Esophagus squamous epithelium (tissue), 5 donors: ENCODE data around the gene STON2. TPM values are rescaled to one million over a fixed set of nuclear protein-coding genes. Genes with fewer than 3 reads are reported as not detected.

ENCODE experiments used
- DNase-seq: peaks from one replicate; lab custom pipeline; 2025; lab: John Stamatoyannopoulos, UW
- H3K27ac ChIP-seq, 4 donors: fragments of 200-600 bp; sonication (generic); one replicate each; pipeline ENCODE4 v1.5.1; 2016 to 2019; ENCODE audit warnings: mild to moderate bottlenecking in 1 of 4
- H3K27me3 ChIP-seq, 4 donors: fragments of 200-600 bp; sonication (generic); 1 replicate in 3 of 4; 2 replicates in 1 of 4; pipeline versions ENCODE4 v1.5.1 to v1.6.0; 2017 to 2021; ENCODE audit warnings: antibody characterized with exemption in 1 of 4
- H3K36me3 ChIP-seq, 3 donors: fragments of 200-600 bp; sonication (generic); one replicate each; pipeline ENCODE4 v1.5.1; 2016 to 2019
- H3K4me1 ChIP-seq, 3 donors: fragments of 200-600 bp; sonication (generic); one replicate each; pipeline ENCODE4 v1.5.1; 2017 to 2019
- H3K4me3 ChIP-seq, 4 donors: fragments of 200-600 bp; sonication (generic); 1 replicate in 3 of 4; 2 replicates in 1 of 4; pipeline ENCODE4 v1.5.1; 2016 to 2019; ENCODE audit warnings: mild to moderate bottlenecking in 2 of 4, moderate library complexity in 1 of 4
- H3K9me3 ChIP-seq, 3 donors: fragments of 200-600 bp; sonication (generic); one replicate each; pipeline ENCODE4 v1.5.1; 2016 to 2019
- POLR2A ChIP-seq, 4 donors: fragments of 450-650 bp; IDR thresholded peaks; one replicate each; pipeline ENCODE4 v1.6.1; 2017; ENCODE audit warnings: antibody characterized with exemption in 4 of 4, mild to moderate bottlenecking in 4 of 4, moderate library complexity in 3 of 4
- WGBS, 2 donors: methylation state at CpG; one replicate each; pipeline ENCODE4 v1.1.5; 2018; 5-methylcytosine and 5-hydroxymethylcytosine counted together
- intact Hi-C: fragments of 100-400 bp; cut with DNase I; formaldehyde crosslinking; loops from one replicate; pipeline ENCODE4 v1.15.0; 2022
- total RNA-seq, 4 donors: library from RNA; depleted of rRNA; stranded (reverse); fragments of >200 nt; gene quantifications; one replicate each; pipeline ENCODE4 v1.1.0, GENCODE V29; 2016
- TF ChIP-seq, protein P1 (sequence below), 6 experiments: fragments of 450-650 bp in 4 of 6; fragments of 200-600 bp in 2 of 6; sonication (generic) in 2 of 6; IDR thresholded peaks; one replicate each; pipeline ENCODE4 v1.5.1; 2016 to 2019; ENCODE audit warnings: antibody characterized with exemption in 6 of 6, mild to moderate bottlenecking in 4 of 6, moderate library complexity in 4 of 6
- donor health status: DM: yes; HTN: yes; CAD: no.

Gene STON2
- total RNA-seq, 4 donors from 2014 or later: 58.7 to 71.6 (median 67.1) TPM

DNA sequence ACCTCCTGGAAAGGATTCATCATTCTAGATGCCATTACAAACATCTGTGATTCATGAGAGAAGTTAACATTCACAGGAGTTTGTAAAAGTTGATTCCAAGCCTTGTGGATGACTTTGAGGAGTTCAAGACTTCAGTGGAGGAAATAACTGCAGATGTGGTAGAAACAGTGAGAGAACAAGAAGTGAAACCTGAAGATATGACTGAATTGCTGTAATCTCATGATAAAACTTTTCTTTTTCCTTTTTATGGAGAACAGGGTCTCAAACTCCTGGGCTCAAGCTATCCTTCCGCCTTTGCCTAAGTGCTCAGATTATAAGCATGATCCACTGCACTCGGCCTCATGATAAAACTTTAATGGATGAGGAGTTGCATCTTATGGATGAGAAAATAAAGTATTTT is 114.9 kb downstream of the STON2 start:
- 91 to 93% methylated on average over 2 of the region's 2 CpGs for WGBS, 2 donors
- Histone ChIP-seq H3K4me1 (peaks cover 0 to 9% (median 0%) of the 10 kb centered on the region in 3 donors), H3K27me3 (no peaks in the 10 kb centered on the region), H3K9me3 (no peaks in the 10 kb centered on the region), H3K4me3 (no peak overlapping the region), H3K36me3 (peaks cover 0 to 7% (median 0%) of the 10 kb centered on the region in 3 donors), H3K27ac (no peak overlapping the region)
- no peak for DNase-seq
- intact Hi-C loops: no loop called here
- TF ChIP-seq, protein P1, sequence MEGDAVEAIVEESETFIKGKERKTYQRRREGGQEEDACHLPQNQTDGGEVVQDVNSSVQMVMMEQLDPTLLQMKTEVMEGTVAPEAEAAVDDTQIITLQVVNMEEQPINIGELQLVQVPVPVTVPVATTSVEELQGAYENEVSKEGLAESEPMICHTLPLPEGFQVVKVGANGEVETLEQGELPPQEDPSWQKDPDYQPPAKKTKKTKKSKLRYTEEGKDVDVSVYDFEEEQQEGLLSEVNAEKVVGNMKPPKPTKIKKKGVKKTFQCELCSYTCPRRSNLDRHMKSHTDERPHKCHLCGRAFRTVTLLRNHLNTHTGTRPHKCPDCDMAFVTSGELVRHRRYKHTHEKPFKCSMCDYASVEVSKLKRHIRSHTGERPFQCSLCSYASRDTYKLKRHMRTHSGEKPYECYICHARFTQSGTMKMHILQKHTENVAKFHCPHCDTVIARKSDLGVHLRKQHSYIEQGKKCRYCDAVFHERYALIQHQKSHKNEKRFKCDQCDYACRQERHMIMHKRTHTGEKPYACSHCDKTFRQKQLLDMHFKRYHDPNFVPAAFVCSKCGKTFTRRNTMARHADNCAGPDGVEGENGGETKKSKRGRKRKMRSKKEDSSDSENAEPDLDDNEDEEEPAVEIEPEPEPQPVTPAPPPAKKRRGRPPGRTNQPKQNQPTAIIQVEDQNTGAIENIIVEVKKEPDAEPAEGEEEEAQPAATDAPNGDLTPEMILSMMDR (IDR thresholded peaks at IDR 0.05): no peak

DNA sequence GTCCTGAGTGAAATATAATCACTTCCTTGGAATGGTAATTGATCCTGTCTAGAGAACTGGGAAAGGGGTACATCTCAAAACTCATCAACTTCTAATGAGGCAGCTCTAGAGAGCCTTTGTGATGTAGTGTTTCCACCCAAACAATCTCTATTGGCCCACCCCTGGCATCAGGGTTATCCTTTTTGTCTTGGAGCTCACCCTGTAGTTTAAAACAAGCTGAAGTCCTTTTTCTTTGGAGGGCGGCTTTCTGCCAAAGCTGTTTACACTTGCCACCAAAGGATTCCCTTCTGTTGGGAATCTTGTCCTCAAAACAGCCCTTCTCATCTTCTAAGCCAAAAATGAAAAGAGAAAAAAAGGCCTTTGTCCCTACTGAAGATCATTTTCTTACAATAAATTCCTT is 118.8 kb downstream of the STON2 start:
- no peaks in the 10 kb centered on the region for H3K27me3 ChIP-seq
- no peak overlapping the region for H3K27ac ChIP-seq
- 85 to 94% methylated on average over 1 of the region's 1 CpG for WGBS, 2 donors
- peaks cover 0 to 13% (median 0%) of the 10 kb centered on the region in 3 donors for H3K4me1 ChIP-seq
- no peak overlapping the region for H3K4me3 ChIP-seq
- TF ChIP-seq, protein P1 (IDR thresholded peaks at IDR 0.05): no peak
- no peak for TF ChIP-seq POLR2A (IDR thresholded peaks at IDR 0.05)
- peaks cover 0 to 24% (median 4%) of the 10 kb centered on the region in 3 donors for H3K36me3 ChIP-seq
- no peak for DNase-seq
- no peaks in the 10 kb centered on the region for H3K9me3 ChIP-seq
- intact Hi-C loops: no loop called here

DNA sequence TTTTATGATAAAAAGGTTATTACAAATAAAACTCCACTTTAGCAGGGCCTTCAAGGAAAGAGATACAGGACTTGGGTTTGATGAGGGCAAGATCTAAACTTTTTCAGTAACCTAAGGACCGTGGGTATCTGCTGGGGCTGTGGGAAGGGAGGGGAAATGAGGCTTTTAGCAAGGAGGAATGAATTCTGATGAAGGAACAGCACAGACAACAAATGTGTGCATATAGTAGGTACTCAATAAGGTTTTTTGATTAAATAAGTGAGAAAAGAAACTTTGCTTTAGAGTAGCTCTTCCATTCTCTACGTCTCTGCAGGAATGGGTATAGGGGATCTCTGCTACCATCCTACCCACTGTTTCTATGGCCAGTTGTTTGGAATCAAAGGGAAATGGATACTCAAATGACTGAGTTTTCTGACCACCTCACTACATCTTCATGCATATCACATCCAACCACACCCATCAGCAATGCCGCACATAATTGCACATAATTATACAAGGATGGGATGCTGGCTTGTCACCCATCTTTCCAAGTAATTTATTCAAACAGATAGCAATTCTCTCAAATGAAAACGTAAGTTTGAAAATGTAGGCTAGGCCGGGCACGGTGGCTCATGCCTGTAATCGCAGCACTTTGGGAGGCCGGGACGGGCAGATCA is 119.9 kb downstream of the STON2 start:
- H3K27me3 ChIP-seq: no peaks in the 10 kb centered on the region
- WGBS, 2 donors: 92 to 95% methylated on average over 7 to 9 of the region's 9 CpGs
- intact Hi-C loops: no loop called here
- no peak for DNase-seq
- TF ChIP-seq POLR2A (IDR thresholded peaks at IDR 0.05): no peak
- TF ChIP-seq, protein P1 (IDR thresholded peaks at IDR 0.05): no peak
- H3K4me3 ChIP-seq: no peak overlapping the region
- no peaks in the 10 kb centered on the region for H3K9me3 ChIP-seq
- H3K27ac ChIP-seq: no peak overlapping the region
- peaks cover 0 to 35% (median 4%) of the 10 kb centered on the region in 3 donors for H3K36me3 ChIP-seq
- H3K4me1 ChIP-seq: peaks cover 0 to 18% (median 0%) of the 10 kb centered on the region in 3 donors

DNA sequence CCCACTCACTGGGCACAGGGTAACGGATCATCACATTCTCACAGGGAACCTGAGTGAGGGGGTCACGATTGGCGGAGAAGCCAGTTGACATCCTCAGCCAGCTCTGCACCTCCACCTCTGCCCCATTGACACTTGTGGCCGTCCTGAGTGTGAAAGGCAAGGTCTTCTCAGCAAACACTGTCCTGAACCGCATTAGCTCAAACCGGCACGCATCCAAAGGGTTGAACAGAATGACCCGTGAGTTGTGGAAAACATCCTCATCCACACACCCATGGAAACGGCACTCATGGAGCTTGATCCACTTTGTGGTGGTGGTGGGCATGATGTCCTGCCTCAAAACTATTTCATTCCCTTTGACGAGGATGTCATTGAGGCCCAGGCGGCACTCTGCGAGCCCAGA is 123.0 kb downstream of the STON2 start:
- H3K36me3 ChIP-seq: peaks cover 0 to 35% (median 4%) of the 10 kb centered on the region in 3 donors
- intact Hi-C loops: no loop called here
- peaks cover 0 to 35% (median 0%) of the 10 kb centered on the region in 3 donors for H3K4me1 ChIP-seq
- no peaks in the 10 kb centered on the region for H3K9me3 ChIP-seq
- TF ChIP-seq, protein P1 (IDR thresholded peaks at IDR 0.05): no peak
- TF ChIP-seq POLR2A (IDR thresholded peaks at IDR 0.05): no peak
- H3K27me3 ChIP-seq: no peaks in the 10 kb centered on the region
- DNase-seq: no peak
- peak overlapping the region in 1 of 4 donors; percentile 18 for H3K27ac ChIP-seq
- WGBS, 2 donors: 78 to 83% methylated on average over 7 of the region's 12 CpGs
- no peak overlapping the region for H3K4me3 ChIP-seq
